Psoas muscle (tissue), 8 donors: ENCODE data around the gene EFCAB5. TPM values are rescaled to one million over a fixed set of nuclear protein-coding genes. Genes with fewer than 3 reads are reported as not detected.
"Not testable (repeated sequence)": the region's sequence is repeated elsewhere in the genome, so short reads cannot be mapped to it uniquely, and the experiment has no call there.

Experiments
- ATAC-seq, 4 donors: fragments of 200-7000 bp; cut with Tn5 transposase; one replicate each; pipeline ENCODE4 v1.9.1; 2020; ENCODE audit warnings: moderate library complexity in 3 of 4, mild to moderate bottlenecking in 2 of 4
- DNase-seq, 2 donors: peaks; one replicate each; pipeline ENCODE4 v3.0.0-alpha.2; 2020
- H3K27ac ChIP-seq: fragments of 200-600 bp; one replicate; pipeline ENCODE4 v1.8.0; 2022
- H3K27me3 ChIP-seq, 3 donors: fragments of 200-600 bp in 1 of 3; one replicate each; pipeline versions ENCODE4 v1.6.1 to v1.8.0; 2013 to 2022; ENCODE audit warnings: low read length in 2 of 3, mild to moderate bottlenecking in 2 of 3, moderate library complexity in 1 of 3; ENCODE audit not compliant: insufficient read depth in 3 of 3
- H3K36me3 ChIP-seq, 2 donors: fragments of 200-600 bp in 1 of 2; one replicate each; pipeline versions ENCODE4 v1.6.1 to v1.8.0; 2013 to 2022; ENCODE audit warnings: low read depth in 1 of 2, mild to moderate bottlenecking in 1 of 2, moderate library complexity in 1 of 2; ENCODE audit not compliant: insufficient read depth in 1 of 2
- H3K4me1 ChIP-seq: fragments of 200-600 bp; one replicate; pipeline ENCODE4 v1.8.0; 2022
- H3K4me3 ChIP-seq: fragments of 200-600 bp; one replicate; pipeline ENCODE4 v1.8.0; 2022; ENCODE audit warnings: mild to moderate bottlenecking
- H3K9me3 ChIP-seq: fragments of 200-600 bp; one replicate; pipeline ENCODE4 v1.8.0; 2022
- CTCF ChIP-seq: fragments of 200-600 bp; IDR thresholded peaks from one replicate; pipeline ENCODE4 v1.8.0; 2022; ENCODE audit warnings: antibody characterized with exemption
- WGBS, 3 donors: extraction: QIAGEN DNeasy Blood & Tissue Kit; methylation state at CpG; one replicate each; pipeline versions ENCODE4 v1.1.6 to v1.1.7; 2013; 5-methylcytosine and 5-hydroxymethylcytosine counted together
- intact Hi-C, 2 donors: fragments of 100-400 bp; cut with DNase I; formaldehyde crosslinking; loops; one replicate each; pipeline versions ENCODE4 v1.11.0 to v1.14.2; 2022
- polyA plus RNA-seq, 3 donors: library from polyadenylated mRNA; stranded (reverse); fragments of 200-250 nt; gene quantifications; one replicate each; pipeline ENCODE4 v1.2.3, GENCODE V29; 2013
- total RNA-seq, 4 donors: library from RNA; stranded (reverse); fragmentation: NEBNext Ultra II Directional in 2 of 4; extraction: Animal tissue kit (Norgen Biotek cat#: 25700) in 2 of 4; gene quantifications; one replicate each; pipeline versions ENCODE4 v1.2.1 to v1.2.4, GENCODE V29; 2021 to 2023
- donor health status: healthy with polysubstance abuse.
- donor health status: DM: no; HTN: no; CAD: no; lungs with moderate emphysema.
- donor health status: Bipolar disorder and iron deficiency.
- donor health status: healthy.
- donor health status: DM: yes; HTN: yes; CAD: no.
- donor health status: DM: no; HTN: no; CAD: no.
- donor health status: DM: no; HTN: no; CAD: no.
- donor health status: DM: yes; HTN: yes; CAD: no.

EFCAB5 gene
- total and polyA plus RNA-seq, 7 donors: 0.10 to 0.67 (median 0.17) TPM; not detected in 4

- Histone ChIP-seq H3K9me3 (no peaks in the 10 kb centered on the region), H3K36me3 (no peaks in the 10 kb centered on the region), H3K4me1 (no peaks in the 10 kb centered on the region), H3K4me3 (no peak overlapping the region), H3K27me3 (no peaks in the 10 kb centered on the region), H3K27ac (no peak overlapping the region)
- WGBS, 3 donors: 79 to 84% (median 82%) methylated on average over 3 of the region's 3 CpGs
- intact Hi-C loops: no loop called here
- TF ChIP-seq CTCF: no peak
- no peak for ATAC-seq
- DNase-seq: no peak
Measured at GRCh38 chr17:29948448-29949215, 7.2 kb downstream of the EFCAB5 start.

DNA sequence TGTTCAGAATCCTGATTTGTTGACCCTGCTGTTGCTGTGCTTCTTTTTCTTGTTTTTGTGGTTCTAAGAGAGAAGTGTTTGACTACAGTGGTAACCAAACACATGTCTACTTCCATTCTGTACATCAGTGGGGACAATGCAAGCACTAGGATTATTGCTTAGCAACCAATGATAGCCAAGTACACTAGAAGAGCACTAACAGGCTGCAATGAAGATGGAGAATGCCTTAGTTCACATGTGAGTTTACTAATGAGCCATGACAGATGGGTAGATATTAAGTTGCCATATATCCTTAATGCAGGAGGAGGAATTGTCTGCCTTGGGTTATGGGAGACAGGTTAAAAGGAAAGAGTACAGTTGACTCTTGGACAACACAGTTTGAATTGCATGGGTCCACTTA, 8.3 kb downstream of the EFCAB5 start:
- ATAC-seq (no peak), DNase-seq (no peak)
- Histone ChIP-seq H3K27me3 (no peaks in the 10 kb centered on the region), H3K27ac (no peak overlapping the region), H3K4me3 (no peak overlapping the region), H3K4me1 (no peaks in the 10 kb centered on the region), H3K36me3 (no peaks in the 10 kb centered on the region), H3K9me3 (no peaks in the 10 kb centered on the region)
- intact Hi-C loops: no loop called here
- TF ChIP-seq CTCF: no peak

- 82 to 87% (median 87%) methylated on average over 4 of the region's 4 CpGs for WGBS, 3 donors
- no peak overlapping the region for H3K4me3 ChIP-seq
- intact Hi-C loops: no loop called here
- DNase-seq: no peak
- H3K36me3 ChIP-seq: no peaks in the 10 kb centered on the region
- H3K27ac ChIP-seq: no peak overlapping the region
- TF ChIP-seq CTCF: no peak
- H3K4me1 ChIP-seq: no peaks in the 10 kb centered on the region
- no peaks in the 10 kb centered on the region for H3K9me3 ChIP-seq
- H3K27me3 ChIP-seq: no peaks in the 10 kb centered on the region
- ATAC-seq: no peak
Measured at GRCh38 chr17:29954405-29954804, 13.0 kb downstream of the EFCAB5 start.

GRCh38 chr17:29956225-29956624, 14.8 kb downstream of the EFCAB5 start:
- ATAC-seq: no peak
- Histone ChIP-seq H3K36me3 (no peaks in the 10 kb centered on the region), H3K27me3 (no peaks in the 10 kb centered on the region), H3K27ac (no peak overlapping the region), H3K4me3 (no peak overlapping the region), H3K9me3 (no peaks in the 10 kb centered on the region), H3K4me1 (no peaks in the 10 kb centered on the region)
- intact Hi-C loops: no loop called here
- DNase-seq: no peak
- TF ChIP-seq CTCF: no peak

- ATAC-seq, H3K36me3 ChIP-seq, H3K4me1 ChIP-seq, DNase-seq, H3K27me3 ChIP-seq, H3K4me3 ChIP-seq, H3K9me3 ChIP-seq, H3K27ac ChIP-seq, intact Hi-C loops: not testable (repeated sequence)
- WGBS, 3 donors: 96 to 100% (median 98%) methylated on average over 1 of the region's 1 CpG
Measured at GRCh38 chr17:29957488-29957887, 16.1 kb downstream of the EFCAB5 start.
